ENCODE results near the gene LOXL3.

GRCh38 chr2:74597410-74597809, 43.7 kb upstream of the LOXL3 start:
- no peak for TF ChIP-seq ZNF274 (IDR thresholded peaks at IDR 0.05; ENCODE audit: low read depth, low read length)
- no peak for TF ChIP-seq YY1 (IDR thresholded peaks at IDR 0.05; ENCODE audit: insufficient read depth, insufficient read length)

Measured in NT2/D1 (cell line).